GM10248 (cell line): ENCODE results near the gene BMPR1B.

Experiments
- CTCF ChIA-PET: fragments of 300-600 bp; sonication (Branson Sonifier 250); formaldehyde crosslinking; extraction: SDS; loops from one replicate; lab custom pipeline; 2021; ENCODE audit warnings: antibody characterized with exemption; lab: Yijun Ruan, JAX
- POLR2A ChIA-PET: fragments of 350-650 bp; sonication (Branson Sonifier 250); formaldehyde crosslinking; extraction: SDS; loops from one replicate; lab custom pipeline; 2020; ENCODE audit warnings: antibody characterized with exemption; lab: Yijun Ruan, JAX
- DNase-seq: peaks from one replicate; pipeline ENCODE4 v3.0.0; 2012; ENCODE audit errors: extremely low spot score
- TF ChIP-seq, protein P1 (sequence below): IDR thresholded peaks from 2 replicates; pipeline ENCODE4 v1.5.1; 2012; ENCODE audit warnings: mild to moderate bottlenecking, low read depth; ENCODE audit errors: extremely low read depth, missing control alignments, control extremely low read depth

The BMPR1B gene

DNA sequence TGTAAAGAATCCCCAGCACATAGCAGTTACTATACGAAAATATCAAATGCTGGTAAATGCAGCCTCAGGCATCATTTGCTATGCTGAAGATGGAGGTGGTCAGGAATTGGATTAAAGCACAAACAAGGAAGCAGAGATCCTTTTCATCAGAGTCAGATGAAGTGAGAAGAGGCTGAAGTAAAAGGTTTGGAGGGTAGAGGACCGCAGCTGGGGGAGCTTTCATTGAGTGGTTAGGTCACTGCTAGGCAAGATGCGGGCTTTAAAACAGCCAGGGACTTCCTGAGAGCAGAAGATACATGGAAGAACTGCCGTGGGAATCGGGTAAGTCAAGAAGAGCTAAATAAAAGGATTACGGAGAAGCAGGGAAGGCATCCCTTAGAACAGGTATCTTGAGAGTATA lies 439.6 kb downstream of the BMPR1B start:
- TF ChIP-seq, protein P1, sequence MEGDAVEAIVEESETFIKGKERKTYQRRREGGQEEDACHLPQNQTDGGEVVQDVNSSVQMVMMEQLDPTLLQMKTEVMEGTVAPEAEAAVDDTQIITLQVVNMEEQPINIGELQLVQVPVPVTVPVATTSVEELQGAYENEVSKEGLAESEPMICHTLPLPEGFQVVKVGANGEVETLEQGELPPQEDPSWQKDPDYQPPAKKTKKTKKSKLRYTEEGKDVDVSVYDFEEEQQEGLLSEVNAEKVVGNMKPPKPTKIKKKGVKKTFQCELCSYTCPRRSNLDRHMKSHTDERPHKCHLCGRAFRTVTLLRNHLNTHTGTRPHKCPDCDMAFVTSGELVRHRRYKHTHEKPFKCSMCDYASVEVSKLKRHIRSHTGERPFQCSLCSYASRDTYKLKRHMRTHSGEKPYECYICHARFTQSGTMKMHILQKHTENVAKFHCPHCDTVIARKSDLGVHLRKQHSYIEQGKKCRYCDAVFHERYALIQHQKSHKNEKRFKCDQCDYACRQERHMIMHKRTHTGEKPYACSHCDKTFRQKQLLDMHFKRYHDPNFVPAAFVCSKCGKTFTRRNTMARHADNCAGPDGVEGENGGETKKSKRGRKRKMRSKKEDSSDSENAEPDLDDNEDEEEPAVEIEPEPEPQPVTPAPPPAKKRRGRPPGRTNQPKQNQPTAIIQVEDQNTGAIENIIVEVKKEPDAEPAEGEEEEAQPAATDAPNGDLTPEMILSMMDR = no peak
- CTCF ChIA-PET = interaction anchor here (1.4 kb wide), 1 partner anchor 11 kb away, joined by 3 read pairs; no protein-coding TSS in a partner anchor
- POLR2A ChIA-PET = no interaction called here
- DNase-seq = no peak

DNA sequence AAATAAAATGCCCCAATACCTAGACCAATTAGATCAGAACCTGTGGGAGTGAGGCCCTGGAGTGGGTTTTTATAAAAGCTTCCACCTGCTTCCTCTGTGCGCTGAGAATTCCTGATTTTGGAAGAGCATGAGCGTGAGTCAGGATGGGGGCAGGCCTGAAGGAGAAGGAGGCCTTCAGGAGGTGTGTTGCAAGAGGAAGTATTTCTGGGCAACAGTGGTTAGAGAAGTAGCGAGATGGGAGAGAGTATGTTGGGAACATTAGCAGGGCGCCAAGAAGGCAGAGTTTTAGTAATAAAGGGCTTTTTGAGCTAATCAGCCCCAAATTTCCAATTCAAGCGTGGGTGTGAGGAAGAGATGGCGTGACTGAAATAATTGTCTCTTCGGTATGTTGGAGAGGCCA lies 441.2 kb downstream of the BMPR1B start:
- CTCF ChIA-PET = no interaction called here
- POLR2A ChIA-PET = no interaction called here
- TF ChIP-seq, protein P1 = no peak
- DNase-seq = no peak

DNA sequence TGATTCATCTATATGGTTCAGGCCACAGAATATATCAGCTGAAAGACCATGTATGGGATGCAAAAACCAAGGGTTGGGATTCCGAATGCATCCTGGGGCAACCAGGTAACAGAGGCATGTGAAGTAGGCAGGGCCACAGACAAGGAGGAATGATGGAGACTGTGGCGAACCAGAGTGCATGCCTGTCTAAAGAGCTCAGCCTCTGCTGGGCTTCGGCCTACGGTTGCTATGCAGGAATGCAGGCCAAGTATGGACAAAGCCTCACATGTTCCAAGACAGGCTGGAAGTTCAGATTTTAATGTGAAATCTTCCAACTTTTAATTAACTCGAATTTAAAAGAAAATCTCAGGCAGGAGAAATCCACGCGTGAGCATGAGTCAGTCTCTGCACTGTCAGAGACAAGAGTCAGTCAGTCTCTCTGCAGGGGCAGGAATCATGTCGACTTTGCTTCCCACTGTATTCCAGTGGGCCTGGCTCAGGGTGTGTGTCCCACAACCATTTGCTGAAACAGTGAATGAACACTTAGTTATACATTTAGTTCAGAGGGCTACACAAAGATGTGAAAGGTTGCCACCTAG lies 446.6 kb downstream of the BMPR1B start:
- CTCF ChIA-PET = interaction anchor here (1.0 to 1.9 kb wide), 4 partner anchors 8 to 37 kb away, joined by 3 to 6 read pairs (median 4); no protein-coding TSS in a partner anchor
- TF ChIP-seq, protein P1 = no peak
- POLR2A ChIA-PET = no interaction called here
- no peak for DNase-seq

GRCh38 chr4:95204873-95205272 lies 447.1 kb downstream of the BMPR1B start:
- TF ChIP-seq, protein P1 = no peak
- ChIA-PET POLR2A (no interaction called here), CTCF (interaction anchor here (1.0 to 1.9 kb wide), 4 partner anchors 9 to 37 kb away, joined by 3 to 6 read pairs (median 4); no protein-coding TSS in a partner anchor)
- DNase-seq = no peak
